Fibroblast of the aortic adventitia (primary cell): ENCODE results near the gene BCAS2. TPM values are rescaled to one million over a fixed set of nuclear protein-coding genes. Genes with fewer than 3 reads are reported as not detected.

Experiments
- DNase-seq: peaks from one replicate; pipeline ENCODE4 v3.0.0-alpha.2; 2010; ENCODE audit warnings: low read depth
- H3K4me3 ChIP-seq: 2 replicates; pipeline ENCODE4 v1.5.1; 2011; ENCODE audit warnings: low read depth, mild to moderate bottlenecking, control low read depth, low read length, moderate library complexity
- total RNA-seq: library from RNA; depleted of rRNA; stranded (reverse); fragments of >200 nt; gene quantifications from 2 replicates; pipeline ENCODE4 v1.2.3, GENCODE V29; 2012; ENCODE audit warnings: low replicate concordance
- TF ChIP-seq, protein P1 (sequence below): IDR thresholded peaks from 2 replicates; pipeline ENCODE4 v1.5.1; 2011; ENCODE audit warnings: mild to moderate bottlenecking, low read length, control low read depth, inconsistent platforms; ENCODE audit not compliant: insufficient read depth

The BCAS2 gene
- total RNA-seq, 1 donor, result 52.5 TPM

DNA sequence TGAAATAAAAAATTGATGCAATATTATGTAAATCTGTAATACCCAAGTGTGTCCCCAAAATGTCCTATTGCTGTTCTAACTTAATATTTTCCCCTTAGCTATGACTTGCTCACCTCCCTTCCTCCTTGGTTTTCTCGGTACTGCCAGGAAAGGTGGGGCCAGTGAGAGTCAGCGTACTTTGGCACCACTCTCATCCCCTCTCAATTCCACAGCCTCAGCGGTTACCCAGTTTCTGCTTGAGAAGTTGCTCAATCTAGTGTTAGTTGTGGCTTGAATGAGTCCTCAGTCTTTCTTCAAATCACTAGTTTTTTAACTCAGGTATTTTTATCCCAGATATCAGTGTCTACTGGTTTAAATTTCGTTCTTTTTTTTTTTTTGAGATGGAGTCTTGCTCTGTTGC, 32.3 kb downstream of the BCAS2 start:
- peak; percentile 35 for DNase-seq
- H3K4me3 ChIP-seq, result no peak overlapping the region
- TF ChIP-seq, protein P1, sequence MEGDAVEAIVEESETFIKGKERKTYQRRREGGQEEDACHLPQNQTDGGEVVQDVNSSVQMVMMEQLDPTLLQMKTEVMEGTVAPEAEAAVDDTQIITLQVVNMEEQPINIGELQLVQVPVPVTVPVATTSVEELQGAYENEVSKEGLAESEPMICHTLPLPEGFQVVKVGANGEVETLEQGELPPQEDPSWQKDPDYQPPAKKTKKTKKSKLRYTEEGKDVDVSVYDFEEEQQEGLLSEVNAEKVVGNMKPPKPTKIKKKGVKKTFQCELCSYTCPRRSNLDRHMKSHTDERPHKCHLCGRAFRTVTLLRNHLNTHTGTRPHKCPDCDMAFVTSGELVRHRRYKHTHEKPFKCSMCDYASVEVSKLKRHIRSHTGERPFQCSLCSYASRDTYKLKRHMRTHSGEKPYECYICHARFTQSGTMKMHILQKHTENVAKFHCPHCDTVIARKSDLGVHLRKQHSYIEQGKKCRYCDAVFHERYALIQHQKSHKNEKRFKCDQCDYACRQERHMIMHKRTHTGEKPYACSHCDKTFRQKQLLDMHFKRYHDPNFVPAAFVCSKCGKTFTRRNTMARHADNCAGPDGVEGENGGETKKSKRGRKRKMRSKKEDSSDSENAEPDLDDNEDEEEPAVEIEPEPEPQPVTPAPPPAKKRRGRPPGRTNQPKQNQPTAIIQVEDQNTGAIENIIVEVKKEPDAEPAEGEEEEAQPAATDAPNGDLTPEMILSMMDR, result no peak

DNA sequence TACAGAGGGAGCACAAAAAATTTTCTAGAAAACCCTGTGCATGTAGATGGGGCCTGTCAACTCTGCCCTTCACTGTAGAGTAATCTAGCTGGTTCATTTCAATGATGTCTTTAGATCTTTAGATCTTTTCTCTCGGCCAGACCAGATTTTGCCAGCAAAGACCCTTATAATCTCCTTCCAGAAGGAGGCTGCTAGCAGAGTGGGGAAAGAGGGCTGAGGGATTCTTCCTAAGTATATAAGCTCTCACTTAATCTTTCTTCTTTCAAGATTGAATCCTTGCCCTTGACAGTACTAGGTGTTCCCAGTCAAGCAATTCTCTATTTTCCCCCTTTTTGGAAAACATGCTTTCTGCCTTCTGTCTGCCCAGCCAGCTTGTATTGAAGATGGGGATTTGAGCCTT, 34.3 kb downstream of the BCAS2 start:
- no peak overlapping the region for H3K4me3 ChIP-seq
- TF ChIP-seq, protein P1, result no peak
- no peak for DNase-seq

DNA sequence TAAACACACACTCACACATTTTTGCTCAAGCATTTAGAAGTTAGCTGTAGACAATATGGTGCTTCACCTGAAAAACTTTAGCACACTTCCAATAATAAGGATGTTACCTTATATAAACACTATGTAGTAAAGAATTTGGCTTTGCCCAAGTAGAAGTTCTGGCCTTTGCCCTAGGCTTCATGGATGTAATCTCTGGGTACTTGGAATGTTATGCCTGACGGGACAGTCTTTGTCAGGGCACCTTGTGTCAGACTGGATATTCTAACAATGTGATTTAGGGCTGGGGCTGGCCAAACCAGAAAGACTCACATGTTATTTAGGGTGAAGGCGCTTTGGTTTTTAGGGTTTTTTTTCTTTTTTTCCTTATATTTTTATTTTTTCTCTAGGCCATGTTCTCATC, 35.6 kb downstream of the BCAS2 start:
- H3K4me3 ChIP-seq, result no peak overlapping the region
- TF ChIP-seq, protein P1, result no peak
- no peak for DNase-seq

DNA sequence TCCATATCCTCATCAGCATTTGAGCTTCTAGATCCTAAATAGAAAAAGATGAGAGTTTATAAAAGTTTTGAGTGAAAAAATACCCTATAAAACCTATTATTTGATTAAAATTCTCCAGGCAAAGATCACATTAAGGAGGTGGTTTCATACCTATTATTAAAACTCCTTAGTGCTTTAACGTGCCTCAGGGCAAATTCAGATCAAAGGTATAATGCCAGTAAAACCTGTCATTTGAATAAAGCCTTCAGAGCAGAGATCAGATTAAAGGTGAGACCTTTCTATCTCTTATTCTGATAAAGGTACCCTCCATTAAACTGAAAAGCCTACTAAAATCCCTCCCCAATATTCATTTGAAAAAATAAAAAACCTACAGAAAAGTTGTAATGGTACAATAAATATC, 36.1 kb downstream of the BCAS2 start:
- TF ChIP-seq, protein P1, result no peak
- no peak for DNase-seq
- no peak overlapping the region for H3K4me3 ChIP-seq

DNA sequence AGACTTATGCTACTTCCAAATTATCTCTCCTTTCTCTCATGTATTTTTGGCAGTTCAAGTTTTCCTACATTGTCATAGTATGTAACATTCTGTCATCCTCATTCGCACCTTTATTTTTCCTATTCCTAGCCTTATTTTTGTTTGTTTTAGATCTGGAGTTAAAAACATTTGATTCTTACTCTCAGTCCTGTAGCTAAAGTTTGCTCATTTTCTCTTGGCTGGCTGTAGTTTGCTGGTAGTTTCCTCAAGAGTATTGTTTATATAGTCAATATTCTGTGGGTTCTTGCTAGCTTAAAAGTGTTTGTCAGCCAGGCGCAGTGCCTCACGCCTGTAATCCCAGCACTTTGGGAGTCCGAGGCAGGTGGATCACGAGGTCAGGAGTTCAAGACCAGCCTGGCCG, 40.6 kb downstream of the BCAS2 start:
- DNase-seq, result no peak
- H3K4me3 ChIP-seq, result no peak overlapping the region
- TF ChIP-seq, protein P1, result no peak

DNA sequence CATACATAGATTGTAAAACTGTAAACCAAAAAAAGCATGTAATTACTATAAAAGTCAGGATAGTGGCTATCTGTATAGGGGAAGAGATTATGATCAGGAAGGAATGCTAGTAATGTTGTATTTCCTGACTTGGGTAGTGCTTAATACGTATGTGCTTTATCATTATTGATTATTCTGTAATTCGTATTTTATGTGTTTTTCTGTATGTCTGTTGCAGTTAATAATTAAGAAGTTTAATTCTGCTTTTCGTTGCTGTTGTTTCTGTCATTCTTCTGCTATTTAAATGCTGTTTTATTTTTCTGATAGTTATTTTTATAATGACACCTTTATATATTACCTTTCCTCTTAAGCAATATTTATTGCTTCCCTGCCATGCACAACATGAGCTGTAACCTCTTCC, 41.1 kb downstream of the BCAS2 start:
- TF ChIP-seq, protein P1, result no peak
- DNase-seq, result no peak

DNA sequence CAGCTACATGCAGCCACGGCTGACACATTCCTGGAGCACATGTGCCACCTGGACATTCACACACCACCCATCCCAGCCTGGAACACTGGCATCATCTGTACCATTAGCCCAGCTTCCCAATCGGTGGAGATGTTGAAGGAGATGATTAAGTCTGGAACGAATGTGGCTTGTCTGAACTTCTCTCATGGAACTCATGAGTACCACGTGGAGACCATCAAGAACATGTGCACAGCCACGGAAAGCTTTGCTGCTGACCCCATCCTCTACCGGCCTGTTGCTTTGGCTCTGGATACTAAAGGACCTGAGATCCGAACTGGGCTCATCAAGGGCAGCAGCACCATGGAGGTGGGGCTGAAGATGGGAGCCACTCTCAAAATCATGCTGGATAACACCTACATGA, 45.4 kb downstream of the BCAS2 start:
- TF ChIP-seq, protein P1, result no peak
- no peak overlapping the region for H3K4me3 ChIP-seq
- DNase-seq, result no peak

More for the DNA sequence above, 41.1 kb downstream of the BCAS2 start:
- H3K4me3 ChIP-seq, result no peak overlapping the region
